ENCODE measurements around the gene PIGN. TPM values are rescaled to one million over a fixed set of nuclear protein-coding genes. Genes with fewer than 3 reads are reported as not detected.

Gene PIGN
- total and polyA plus RNA-seq, 2 of the 8 experiments (the other 6 are each of a cell fraction or from before 2014, with no cell fraction given): 20.9 to 26.3 TPM

- no peak for TF ChIP-seq BRCA1 (IDR thresholded peaks at IDR 0.05; ENCODE audit: low read depth, low read length)
- TF ChIP-seq EP300 (IDR thresholded peaks at IDR 0.05; ENCODE audit: borderline replicate concordance in 1 of 2, low read depth in 2 of 2, low read length in 2 of 2): no peak
- no peak for TF ChIP-seq JUND (IDR thresholded peaks at IDR 0.05; ENCODE audit: low read length)
These were observed 177.3 kb downstream of the PIGN start (continued) for GRCh38 chr18:62009521-62009920.

Data from H1 (cell line).